CD4-positive, CD25-positive, alpha-beta regulatory T cell (primary cell): ENCODE data around the gene LAMA1. TPM values are rescaled to one million over a fixed set of nuclear protein-coding genes. Genes with fewer than 3 reads are reported as not detected.

Experiments used
- ATAC-seq, 2 donors: fragments of 150-1000 bp; cut with Tn5 transposase; one replicate each; pipeline ENCODE4 v1.10.0; 2021; ENCODE audit warnings: low read depth in 2 of 2, moderate number of reproducible peaks in 2 of 2, moderate library complexity in 1 of 2
- DNase-seq, 3 donors: peaks; one replicate each; pipeline versions ENCODE4 v3.0.0 to v3.0.0-alpha.2; 2012 to 2022; ENCODE audit warnings: mixed read lengths in 1 of 3
- H3K27ac ChIP-seq: one replicate; pipeline ENCODE4 v1.7.0; 2013; ENCODE audit warnings: mild to moderate bottlenecking, low read length; ENCODE audit not compliant: insufficient read depth, poor library complexity, severe bottlenecking
- H3K27me3 ChIP-seq: one replicate; pipeline ENCODE4 v1.7.0; 2013; ENCODE audit warnings: low read length; ENCODE audit not compliant: control insufficient read depth, insufficient read depth
- H3K36me3 ChIP-seq: one replicate; pipeline ENCODE4 v1.7.0; 2013; ENCODE audit warnings: mild to moderate bottlenecking, low read length, moderate library complexity; ENCODE audit not compliant: control insufficient read depth, insufficient read depth
- H3K4me1 ChIP-seq: 2 replicates; pipeline ENCODE4 v1.7.0; 2013; ENCODE audit warnings: mild to moderate bottlenecking, low read length; ENCODE audit not compliant: insufficient read depth, control insufficient read depth, poor library complexity, severe bottlenecking
- H3K4me3 ChIP-seq: one replicate; pipeline ENCODE4 v1.7.0; 2013; ENCODE audit warnings: low read depth, mild to moderate bottlenecking, low read length, moderate library complexity
- H3K9me3 ChIP-seq, 2 experiments: 1 replicate in 1 of 2; 2 replicates in 1 of 2; pipeline ENCODE4 v1.7.0; 2013; ENCODE audit warnings: low read length in 2 of 2, mild to moderate bottlenecking in 1 of 2, moderate library complexity in 1 of 2; ENCODE audit not compliant: control insufficient read depth in 2 of 2
- H3K27ac Mint-ChIP-seq, 3 donors: one replicate each; pipeline ENCODE4 v1.8.0; 2020 to 2022; ENCODE audit warnings: mild to moderate bottlenecking in 3 of 3, mixed read lengths in 3 of 3, moderate library complexity in 2 of 3
- H3K27me3 Mint-ChIP-seq: one replicate; pipeline ENCODE4 v1.8.0; 2022; ENCODE audit warnings: mild to moderate bottlenecking, mixed read lengths
- H3K36me3 Mint-ChIP-seq: one replicate; pipeline ENCODE4 v1.8.0; 2020; ENCODE audit warnings: mixed read lengths
- H3K4me1 Mint-ChIP-seq, 4 donors: one replicate each; pipeline ENCODE4 v1.8.0; 2020 to 2022; ENCODE audit warnings: mixed read lengths in 4 of 4, mild to moderate bottlenecking in 1 of 4
- H3K4me3 Mint-ChIP-seq, 4 donors: one replicate each; pipeline ENCODE4 v1.8.0; 2020 to 2022; ENCODE audit warnings: mild to moderate bottlenecking in 4 of 4, mixed read lengths in 4 of 4, moderate library complexity in 3 of 4
- H3K9me3 Mint-ChIP-seq, 7 donors: one replicate each; pipeline ENCODE4 v1.8.0; 2020 to 2022; ENCODE audit warnings: mixed read lengths in 7 of 7, mild to moderate bottlenecking in 3 of 7, moderate library complexity in 2 of 7
- polyA plus RNA-seq, 4 donors: library from polyadenylated mRNA; unstranded; fragments of 300-500 nt; fragmentation: Illumina TruSeq; gene quantifications; one replicate each; pipeline ENCODE4 v1.2.3, GENCODE V29; 2021
- total RNA-seq: library from RNA; stranded (reverse); gene quantifications from one replicate; pipeline ENCODE4 v1.2.3, GENCODE V29; 2022

LAMA1 gene
- total and polyA plus RNA-seq, 5 donors from 2014 or later = not detected

DNA sequence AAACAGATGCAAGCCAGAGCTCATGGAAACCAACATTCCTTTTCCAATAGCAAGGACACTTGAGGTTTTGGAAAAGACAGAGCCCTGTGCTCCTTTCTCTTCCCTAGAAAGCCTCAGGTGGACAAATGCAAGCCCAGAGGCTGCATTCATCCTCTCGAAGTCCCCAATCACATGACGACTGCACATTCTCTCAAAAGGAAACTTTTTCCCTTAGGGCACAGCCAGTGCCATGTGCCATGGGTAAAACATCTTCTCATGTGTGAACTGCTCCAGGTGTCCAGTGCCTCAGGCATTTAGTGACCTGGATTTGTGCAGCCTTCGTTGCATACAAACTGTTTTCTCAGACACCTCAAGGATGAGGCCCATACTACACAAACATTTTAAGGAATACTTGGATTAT, 140.7 kb downstream of the LAMA1 start:
- Mint-ChIP-seq H3K36me3 (no peaks in the 10 kb centered on the region), H3K27me3 (no peaks in the 10 kb centered on the region), H3K4me1 (no peaks in the 10 kb centered on the region), H3K27ac (no peak overlapping the region), H3K4me3 (no peak overlapping the region), H3K9me3 (peaks cover 0 to 3% (median 1%) of the 10 kb centered on the region in 7 donors)
- Histone ChIP-seq H3K27me3 (no peaks in the 10 kb centered on the region), H3K36me3 (no peaks in the 10 kb centered on the region), H3K4me1 (no peaks in the 10 kb centered on the region), H3K27ac (no peak overlapping the region), H3K9me3 (no peaks in the 10 kb centered on the region), H3K4me3 (no peak overlapping the region)
- ATAC-seq (no peak), DNase-seq (no peak)

- no peaks in the 10 kb centered on the region for H3K27me3 ChIP-seq
- peaks cover 0 to 2% (median 0%) of the 10 kb centered on the region in 7 donors for H3K9me3 Mint-ChIP-seq
- H3K27ac ChIP-seq = no peak overlapping the region
- no peaks in the 10 kb centered on the region for H3K4me1 Mint-ChIP-seq
- H3K27ac Mint-ChIP-seq = no peak overlapping the region
- H3K4me3 Mint-ChIP-seq = no peak overlapping the region
- ATAC-seq = no peak
- H3K9me3 ChIP-seq = no peaks in the 10 kb centered on the region
- H3K4me3 ChIP-seq = no peak overlapping the region
- DNase-seq = no peak
- no peaks in the 10 kb centered on the region for H3K36me3 ChIP-seq
- H3K27me3 Mint-ChIP-seq = no peaks in the 10 kb centered on the region
- no peaks in the 10 kb centered on the region for H3K36me3 Mint-ChIP-seq
- no peaks in the 10 kb centered on the region for H3K4me1 ChIP-seq
These were observed 142.5 kb downstream of the LAMA1 start for GRCh38 chr18:6975084-6975483.

DNA sequence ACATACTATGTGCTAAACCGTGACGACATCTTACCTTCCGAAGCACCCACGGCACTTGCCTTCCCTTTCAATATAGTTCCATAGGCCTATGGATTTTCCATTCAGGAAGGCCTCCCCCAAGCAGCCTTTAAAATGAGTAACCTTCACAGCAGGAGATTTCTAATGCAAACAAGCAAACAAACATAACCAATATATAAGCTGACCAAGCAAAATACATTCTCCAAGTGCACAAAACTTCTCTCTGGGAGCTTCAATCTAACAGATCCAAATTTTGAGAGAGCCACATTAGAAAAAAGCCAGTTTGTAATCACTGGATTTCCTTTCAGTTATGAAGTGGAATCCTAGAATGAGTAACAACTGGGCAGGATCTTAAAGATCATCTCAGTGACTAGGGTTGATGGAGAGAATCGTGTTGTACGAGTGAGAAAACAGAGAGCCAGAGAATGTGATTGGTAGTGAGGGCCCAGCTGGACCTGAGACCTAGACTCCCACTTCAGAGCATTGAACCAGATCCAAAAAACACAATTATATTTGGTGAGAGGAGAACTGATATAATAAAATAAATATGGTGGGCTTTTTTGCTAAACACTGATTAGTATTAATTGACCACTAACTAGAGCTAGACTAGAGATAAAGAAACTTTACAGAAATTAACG, 145.6 kb downstream of the LAMA1 start:
- H3K9me3 ChIP-seq = no peaks in the 10 kb centered on the region
- DNase-seq (no peak), ATAC-seq (no peak)
- no peak overlapping the region for H3K4me3 ChIP-seq
- peaks cover 0 to 4% (median 2%) of the 10 kb centered on the region in 7 donors for H3K9me3 Mint-ChIP-seq
- no peak overlapping the region for H3K27ac Mint-ChIP-seq
- H3K36me3 Mint-ChIP-seq = no peaks in the 10 kb centered on the region
- H3K27me3 ChIP-seq = no peaks in the 10 kb centered on the region
- no peaks in the 10 kb centered on the region for H3K4me1 Mint-ChIP-seq
- no peaks in the 10 kb centered on the region for H3K4me1 ChIP-seq
- no peak overlapping the region for H3K4me3 Mint-ChIP-seq
- H3K27me3 Mint-ChIP-seq = no peaks in the 10 kb centered on the region
- no peak overlapping the region for H3K27ac ChIP-seq
- H3K36me3 ChIP-seq = no peaks in the 10 kb centered on the region

DNA sequence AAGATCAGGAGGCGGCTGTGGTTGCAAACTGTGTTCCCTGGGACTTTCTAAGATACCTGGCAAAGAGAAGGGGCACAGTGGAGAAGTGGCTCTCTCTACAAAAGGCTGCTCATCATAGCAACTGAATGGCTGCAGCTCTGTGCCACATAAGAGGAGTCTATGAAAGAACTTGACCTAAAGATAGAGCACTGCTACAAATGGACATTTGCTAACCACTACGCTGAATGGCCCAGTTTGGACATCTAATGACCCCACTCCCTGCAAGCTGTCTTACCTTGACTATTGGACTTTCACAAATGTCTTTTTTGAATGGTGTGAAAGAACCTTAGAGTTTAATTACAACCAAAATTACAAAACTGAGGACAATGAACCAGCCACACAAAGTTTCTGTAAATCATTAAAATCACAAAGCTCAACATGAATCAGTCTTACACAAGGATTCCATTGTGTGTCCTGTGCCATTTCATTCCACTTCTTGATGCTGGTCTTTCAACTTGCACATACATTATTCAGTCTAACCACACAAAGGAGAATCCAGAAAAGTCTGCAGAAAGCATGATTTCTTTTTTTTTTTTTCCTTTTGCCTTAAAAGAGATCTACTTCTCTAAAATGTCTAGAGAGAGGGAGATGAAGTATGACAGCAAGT, 154.0 kb downstream of the LAMA1 start:
- no peaks in the 10 kb centered on the region for H3K4me1 ChIP-seq
- Mint-ChIP-seq H3K27ac (no peak overlapping the region), H3K36me3 (no peaks in the 10 kb centered on the region), H3K27me3 (no peaks in the 10 kb centered on the region), H3K4me1 (no peaks in the 10 kb centered on the region), H3K9me3 (peaks cover 0 to 6% (median 4%) of the 10 kb centered on the region in 7 donors), H3K4me3 (no peak overlapping the region)
- H3K27me3 ChIP-seq = no peaks in the 10 kb centered on the region
- peaks cover 0 to 5% of the 10 kb centered on the region in 2 experiments for H3K9me3 ChIP-seq
- no peaks in the 10 kb centered on the region for H3K36me3 ChIP-seq
- no peak for DNase-seq
- H3K4me3 ChIP-seq = no peak overlapping the region
- H3K27ac ChIP-seq = no peak overlapping the region
- ATAC-seq = no peak

GRCh38 chr18:6962571-6963451, 154.8 kb downstream of the LAMA1 start:
- H3K27me3 Mint-ChIP-seq = no peaks in the 10 kb centered on the region
- H3K4me1 ChIP-seq = no peaks in the 10 kb centered on the region
- H3K4me1 Mint-ChIP-seq = no peaks in the 10 kb centered on the region
- H3K4me3 Mint-ChIP-seq = no peak overlapping the region
- no peak overlapping the region for H3K27ac Mint-ChIP-seq
- no peak for DNase-seq
- no peak for ATAC-seq
- H3K4me3 ChIP-seq = no peak overlapping the region
- H3K36me3 Mint-ChIP-seq = no peaks in the 10 kb centered on the region
- H3K9me3 Mint-ChIP-seq = peaks cover 0 to 6% (median 4%) of the 10 kb centered on the region in 7 donors
- no peak overlapping the region for H3K27ac ChIP-seq
- H3K36me3 ChIP-seq = no peaks in the 10 kb centered on the region
- H3K9me3 ChIP-seq = peaks cover 0 to 5% of the 10 kb centered on the region in 2 experiments
- H3K27me3 ChIP-seq = no peaks in the 10 kb centered on the region

GRCh38 chr18:6961331-6961730, 156.3 kb downstream of the LAMA1 start:
- peaks cover 0 to 5% of the 10 kb centered on the region in 2 experiments for H3K9me3 ChIP-seq
- no peak for ATAC-seq
- H3K27me3 ChIP-seq = no peaks in the 10 kb centered on the region
- H3K27me3 Mint-ChIP-seq = no peaks in the 10 kb centered on the region
- DNase-seq = no peak
- no peak overlapping the region for H3K4me3 ChIP-seq
- no peak overlapping the region for H3K4me3 Mint-ChIP-seq
- H3K36me3 ChIP-seq = no peaks in the 10 kb centered on the region
- H3K4me1 Mint-ChIP-seq = no peaks in the 10 kb centered on the region
- H3K9me3 Mint-ChIP-seq = peaks cover 0 to 7% (median 4%) of the 10 kb centered on the region in 7 donors
- no peaks in the 10 kb centered on the region for H3K4me1 ChIP-seq
- H3K27ac ChIP-seq = no peak overlapping the region
- no peak overlapping the region for H3K27ac Mint-ChIP-seq
- H3K36me3 Mint-ChIP-seq = no peaks in the 10 kb centered on the region

DNA sequence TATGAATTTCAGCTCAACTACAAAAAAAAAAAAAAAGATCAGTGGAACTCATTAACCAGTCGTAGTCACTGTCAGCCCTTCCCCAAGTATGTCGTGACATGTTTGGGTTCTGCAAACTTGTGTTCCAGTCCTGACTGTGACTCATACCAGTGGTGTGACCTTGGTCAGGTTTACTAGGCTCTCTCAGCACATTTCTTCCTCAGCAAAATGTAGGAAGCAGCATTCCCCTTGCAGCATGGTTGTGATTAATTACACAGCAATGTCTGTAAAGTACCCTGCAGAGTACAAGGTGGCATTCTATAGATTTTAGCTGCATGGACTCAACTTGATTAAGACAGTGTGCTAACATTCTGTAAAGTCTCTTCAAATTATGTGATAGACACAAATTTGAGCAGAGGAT, 156.9 kb downstream of the LAMA1 start:
- H3K27ac ChIP-seq = no peak overlapping the region
- no peak for DNase-seq
- H3K4me1 ChIP-seq = no peaks in the 10 kb centered on the region
- H3K36me3 Mint-ChIP-seq = no peaks in the 10 kb centered on the region
- H3K4me3 ChIP-seq = no peak overlapping the region
- H3K9me3 ChIP-seq = peaks cover 0 to 5% of the 10 kb centered on the region in 2 experiments
- no peak for ATAC-seq
- no peak overlapping the region for H3K27ac Mint-ChIP-seq
- H3K9me3 Mint-ChIP-seq = peaks cover 0 to 7% (median 3%) of the 10 kb centered on the region in 7 donors
- no peaks in the 10 kb centered on the region for H3K27me3 Mint-ChIP-seq
- H3K27me3 ChIP-seq = no peaks in the 10 kb centered on the region
- no peak overlapping the region for H3K4me3 Mint-ChIP-seq
- no peaks in the 10 kb centered on the region for H3K4me1 Mint-ChIP-seq
- no peaks in the 10 kb centered on the region for H3K36me3 ChIP-seq
